GM12878 (cell line): ENCODE measurements around the gene CRYGS. TPM values are rescaled to one million over a fixed set of nuclear protein-coding genes. Genes with fewer than 3 reads are reported as not detected.

ENCODE experiments used
- ATAC-seq: fragments of 200-7000 bp; cut with Tn5 transposase; 3 replicates; pipeline ENCODE4 v1.9.1; 2020; ENCODE audit warnings: mild to moderate bottlenecking, moderate library complexity
- BruUV-seq: library from RNA; stranded (reverse); fragments of 400-500 nt; replicated peaks from 2 replicates; lab custom pipeline; 2021; lab: Mats Ljungman, UMichigan
- CTCF ChIA-PET: fragments of 300-600 bp; sonication (Branson Sonifier 250); formaldehyde crosslinking; extraction: SDS; loops from one replicate; lab custom pipeline; 2021; ENCODE audit warnings: inconsistent platforms; lab: Yijun Ruan, JAX
- POLR2A ChIA-PET: fragments of 350-600 bp; formaldehyde crosslinking; extraction: SDS; loops from one replicate; lab custom pipeline; 2021; ENCODE audit warnings: inconsistent platforms; lab: Charles Lee
- RAD21 ChIA-PET: fragments of 300-600 bp; sonication (Branson Sonifier 250); formaldehyde crosslinking; loops from one replicate; lab custom pipeline; 2023; ENCODE audit warnings: antibody characterized with exemption; ENCODE audit not compliant: unreplicated experiment; lab: Charles Lee
- SMC1A ChIA-PET: fragments of 300-600 bp; sonication (Branson Sonifier 250); formaldehyde crosslinking; loops from one replicate; lab custom pipeline; 2023; ENCODE audit not compliant: unreplicated experiment, uncharacterized antibody; lab: Charles Lee
- DNase-seq: peaks from one replicate; pipeline ENCODE4 v3.0.0-alpha.2; 2011; ENCODE audit warnings: low read depth, low spot score
- FAIRE-seq: peaks from 3 replicates; lab custom pipeline; 2011; peaks lifted over from hg19 to GRCh38; lab: Jason Lieb, UNC
- H2AFZ ChIP-seq: 2 replicates; pipeline ENCODE4 v1.6.0; 2011; ENCODE audit warnings: low read depth, low read length, control low read depth; ENCODE audit not compliant: control insufficient read depth
- H3K27ac ChIP-seq: 2 replicates; pipeline ENCODE4 v1.5.1; 2011; ENCODE audit warnings: control low read depth; ENCODE audit not compliant: control insufficient read depth, insufficient read depth
- H3K27me3 ChIP-seq, 2 experiments: replicated peaks in 1 of 2; 2 replicates each; pipeline versions ENCODE4 v1.6.0 to v1.6.1; 2011; ENCODE audit warnings: low read length in 1 of 2; ENCODE audit not compliant: control insufficient read depth in 2 of 2, insufficient read depth in 2 of 2
- H3K36me3 ChIP-seq, 2 experiments: 2 replicates each; pipeline ENCODE4 v1.5.1; 2011; ENCODE audit warnings: low read length in 1 of 2; ENCODE audit not compliant: control insufficient read depth in 2 of 2, insufficient read depth in 2 of 2
- H3K4me1 ChIP-seq: 2 replicates; pipeline ENCODE4 v1.6.1; 2011; ENCODE audit warnings: mild to moderate bottlenecking, low read length, moderate library complexity, mixed read lengths; ENCODE audit not compliant: control insufficient read depth, insufficient read depth
- H3K4me2 ChIP-seq: 2 replicates; pipeline ENCODE4 v1.6.0; 2011; ENCODE audit warnings: control low read depth; ENCODE audit not compliant: control insufficient read depth, insufficient read depth
- H3K4me3 ChIP-seq: fragments of 200-600 bp; sonication (generic); 2 replicates; pipeline ENCODE4 v1.5.1; 2016
- H3K79me2 ChIP-seq: 2 replicates; pipeline ENCODE4 v1.6.0; 2011; ENCODE audit warnings: low read length; ENCODE audit not compliant: control insufficient read depth, insufficient read depth
- H3K9ac ChIP-seq: 2 replicates; pipeline ENCODE4 v1.8.0; 2011; ENCODE audit warnings: low read length, control low read depth, mixed read lengths; ENCODE audit not compliant: control insufficient read depth, insufficient read depth
- H3K9me3 ChIP-seq: replicated peaks from 3 replicates; pipeline ENCODE4 v1.5.1; 2011; ENCODE audit warnings: mild to moderate bottlenecking, low read length; ENCODE audit not compliant: control insufficient read depth, insufficient read depth
- H4K20me1 ChIP-seq: 2 replicates; pipeline ENCODE4 v1.6.0; 2011; ENCODE audit not compliant: control insufficient read depth, insufficient read depth
- ATF7 ChIP-seq: fragments of 450-650 bp; IDR thresholded peaks from 2 replicates; pipeline ENCODE4 v1.6.1; 2016; ENCODE audit warnings: low read depth, mild to moderate bottlenecking
- CBX5 ChIP-seq: sonication (generic); IDR thresholded peaks from 2 replicates; pipeline ENCODE4 v1.6.1; 2016; ENCODE audit warnings: low read depth, moderate library complexity, mild to moderate bottlenecking, inconsistent platforms
- CEBPB ChIP-seq, 2 experiments: fragments of 150-350 bp in 1 of 2; IDR thresholded peaks; 2 replicates each; pipeline ENCODE4 v1.6.1; 2012 to 2014; ENCODE audit warnings: low read depth in 2 of 2, low read length in 2 of 2, borderline replicate concordance in 1 of 2, inconsistent platforms in 1 of 2
- CREM ChIP-seq: IDR thresholded peaks from 2 replicates; pipeline ENCODE4 v1.6.1; 2014; ENCODE audit warnings: antibody characterized with exemption, low read depth
- IRF4 ChIP-seq: IDR thresholded peaks from 2 replicates; pipeline ENCODE4 v1.6.1; 2011; ENCODE audit warnings: low read depth, low read length
- LARP7 ChIP-seq: fragments of 450-650 bp; IDR thresholded peaks from 2 replicates; pipeline ENCODE4 v1.6.1; 2017; ENCODE audit warnings: mild to moderate bottlenecking
- POLR2A ChIP-seq: IDR thresholded peaks from 2 replicates; pipeline ENCODE4 v1.6.1; 2011; ENCODE audit warnings: low read depth, mild to moderate bottlenecking, low read length
- POLR2AphosphoS2 ChIP-seq: IDR thresholded peaks from 2 replicates; pipeline ENCODE4 v1.6.1; 2011; ENCODE audit warnings: low read depth, mild to moderate bottlenecking, low read length, improper control_type of control experiment, moderate library complexity
- POU2F2 ChIP-seq: IDR thresholded peaks from 3 replicates; pipeline ENCODE4 v1.6.1; 2011; ENCODE audit warnings: low read depth, mild to moderate bottlenecking, low read length, borderline replicate concordance
- TARDBP ChIP-seq: IDR thresholded peaks from 2 replicates; pipeline ENCODE4 v1.6.1; 2016; ENCODE audit warnings: borderline replicate concordance
- ZBTB33 ChIP-seq: fragments of 450-650 bp; IDR thresholded peaks from 2 replicates; pipeline ENCODE4 v1.6.1; 2017; ENCODE audit warnings: mild to moderate bottlenecking
- ZNF384 ChIP-seq: IDR thresholded peaks from 2 replicates; pipeline ENCODE4 v1.6.1; 2012; ENCODE audit warnings: low read depth, mild to moderate bottlenecking, low read length, improper control_type of control experiment, borderline replicate concordance
- WGBS: methylation state at CpG from one replicate; pipeline ENCODE4 v1.1.6; 2016; ENCODE audit warnings: low lambda C conversion rate; ENCODE audit not compliant: insufficient replicate concordance, insufficient coverage; ENCODE audit errors: missing lambda C conversion rate; 5-methylcytosine and 5-hydroxymethylcytosine counted together
- in situ Hi-C: fragments of 300-500 bp; cut with MboI; formaldehyde crosslinking; loops from 9 replicates; pipeline ENCODE4 v1.14.3; 2018; ENCODE audit warnings: mixed read lengths
- intact Hi-C: fragments of 100-400 bp; cut with micrococcal nuclease; formaldehyde crosslinking; loops from one replicate; pipeline ENCODE4 v1.14.2; 2022; ENCODE audit not compliant: unreplicated experiment
- polyA plus RNA-seq, 11 experiments: library from polyadenylated mRNA; depleted of rRNA in 4 of 11; unstranded in 6 of 11; stranded (reverse) in 5 of 11; fragments of >200 nt; fragmentation: Nextera tagmentation in 4 of 11; fragmentation: Illumina TruSeq in 1 of 11; extraction: Ambion mirVana in 4 of 11; extraction: Trizol in 1 of 11; gene quantifications; 1 replicate in 1 of 11; 2 replicates in 10 of 11; pipeline versions ENCODE4 v1.2.1 to v1.2.3, GENCODE V29; 2011 to 2016; ENCODE audit warnings: inconsistent platforms in 2 of 11, missing spikeins in 2 of 11, low read depth in 1 of 11
- total RNA-seq, 4 experiments: library from RNA; depleted of rRNA in 3 of 4; stranded (reverse); fragments of >200 nt in 3 of 4; fragmentation: Illumina TruSeq in 1 of 4; extraction: Trizol in 1 of 4; gene quantifications; 2 replicates each; pipeline versions ENCODE4 v1.2.1 to v1.2.3, GENCODE V29; 2013 to 2021
- TF ChIP-seq, protein P1 (sequence below): fragments of 450-650 bp; formaldehyde crosslinking; IDR thresholded peaks from 2 replicates; pipeline ENCODE4 v1.4.0; 2020; ENCODE audit warnings: mild to moderate bottlenecking, moderate library complexity
- TF ChIP-seq, protein P2 (sequence below): IDR thresholded peaks from 2 replicates; pipeline ENCODE4 v1.6.1; 2012; ENCODE audit warnings: mild to moderate bottlenecking, low read depth, low read length

Gene CRYGS
- total and polyA plus RNA-seq, 10 of the 15 experiments (the other 5 are each of a cell fraction or from before 2014, with no cell fraction given), result 1.1 to 6.0 (median 2.5) TPM

DNA sequence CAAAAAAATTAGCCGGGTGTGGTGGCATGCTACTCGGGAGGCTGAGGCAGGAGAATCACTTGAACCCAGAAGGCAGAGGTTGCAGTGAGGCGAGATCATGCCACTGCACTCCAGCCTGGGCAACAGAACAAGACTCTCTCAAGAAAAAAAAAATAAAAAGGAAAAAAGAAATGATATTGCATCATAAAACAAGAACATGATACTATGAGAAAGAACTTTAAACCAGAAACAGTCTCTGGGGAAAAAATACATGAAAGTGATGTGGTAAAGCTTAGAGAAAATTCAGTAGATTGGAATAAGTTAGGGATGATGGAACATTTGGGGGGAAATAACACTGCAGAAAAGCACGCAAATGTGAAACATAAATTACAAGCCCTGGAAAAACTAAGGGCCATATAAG, 54.7 kb downstream of the CRYGS start:
- ChIA-PET RAD21 (interaction anchor here (1.4 kb wide), 1 partner anchor 46 kb away, joined by 3 read pairs; no protein-coding TSS in a partner anchor), POLR2A (interaction anchor here (0.6 kb wide), 1 partner anchor 1082 kb away, joined by 5 read pairs; no protein-coding TSS in a partner anchor)
- no TSS peak for BruUV-seq
- TF ChIP-seq POU2F2 (no peak), POLR2AphosphoS2 (no peak), LARP7 (no peak), ZNF384 (no peak), CBX5 (no peak), IRF4 (no peak), ZBTB33 (no peak), POLR2A (no peak), CREM (no peak), TARDBP (no peak), CEBPB (IDR thresholded peaks at IDR 0.05; ENCODE audit: borderline replicate concordance in 1 of 2, low read depth in 2 of 2, low read length in 2 of 2) (no peak), ATF7 (no peak)
- TF ChIP-seq, protein P1, sequence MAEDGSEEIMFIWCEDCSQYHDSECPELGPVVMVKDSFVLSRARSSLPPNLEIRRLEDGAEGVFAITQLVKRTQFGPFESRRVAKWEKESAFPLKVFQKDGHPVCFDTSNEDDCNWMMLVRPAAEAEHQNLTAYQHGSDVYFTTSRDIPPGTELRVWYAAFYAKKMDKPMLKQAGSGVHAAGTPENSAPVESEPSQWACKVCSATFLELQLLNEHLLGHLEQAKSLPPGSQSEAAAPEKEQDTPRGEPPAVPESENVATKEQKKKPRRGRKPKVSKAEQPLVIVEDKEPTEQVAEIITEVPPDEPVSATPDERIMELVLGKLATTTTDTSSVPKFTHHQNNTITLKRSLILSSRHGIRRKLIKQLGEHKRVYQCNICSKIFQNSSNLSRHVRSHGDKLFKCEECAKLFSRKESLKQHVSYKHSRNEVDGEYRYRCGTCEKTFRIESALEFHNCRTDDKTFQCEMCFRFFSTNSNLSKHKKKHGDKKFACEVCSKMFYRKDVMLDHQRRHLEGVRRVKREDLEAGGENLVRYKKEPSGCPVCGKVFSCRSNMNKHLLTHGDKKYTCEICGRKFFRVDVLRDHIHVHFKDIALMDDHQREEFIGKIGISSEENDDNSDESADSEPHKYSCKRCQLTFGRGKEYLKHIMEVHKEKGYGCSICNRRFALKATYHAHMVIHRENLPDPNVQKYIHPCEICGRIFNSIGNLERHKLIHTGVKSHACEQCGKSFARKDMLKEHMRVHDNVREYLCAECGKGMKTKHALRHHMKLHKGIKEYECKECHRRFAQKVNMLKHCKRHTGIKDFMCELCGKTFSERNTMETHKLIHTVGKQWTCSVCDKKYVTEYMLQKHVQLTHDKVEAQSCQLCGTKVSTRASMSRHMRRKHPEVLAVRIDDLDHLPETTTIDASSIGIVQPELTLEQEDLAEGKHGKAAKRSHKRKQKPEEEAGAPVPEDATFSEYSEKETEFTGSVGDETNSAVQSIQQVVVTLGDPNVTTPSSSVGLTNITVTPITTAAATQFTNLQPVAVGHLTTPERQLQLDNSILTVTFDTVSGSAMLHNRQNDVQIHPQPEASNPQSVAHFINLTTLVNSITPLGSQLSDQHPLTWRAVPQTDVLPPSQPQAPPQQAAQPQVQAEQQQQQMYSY (CRISPR knock-in tag), result no peak
- TF ChIP-seq, protein P2, sequence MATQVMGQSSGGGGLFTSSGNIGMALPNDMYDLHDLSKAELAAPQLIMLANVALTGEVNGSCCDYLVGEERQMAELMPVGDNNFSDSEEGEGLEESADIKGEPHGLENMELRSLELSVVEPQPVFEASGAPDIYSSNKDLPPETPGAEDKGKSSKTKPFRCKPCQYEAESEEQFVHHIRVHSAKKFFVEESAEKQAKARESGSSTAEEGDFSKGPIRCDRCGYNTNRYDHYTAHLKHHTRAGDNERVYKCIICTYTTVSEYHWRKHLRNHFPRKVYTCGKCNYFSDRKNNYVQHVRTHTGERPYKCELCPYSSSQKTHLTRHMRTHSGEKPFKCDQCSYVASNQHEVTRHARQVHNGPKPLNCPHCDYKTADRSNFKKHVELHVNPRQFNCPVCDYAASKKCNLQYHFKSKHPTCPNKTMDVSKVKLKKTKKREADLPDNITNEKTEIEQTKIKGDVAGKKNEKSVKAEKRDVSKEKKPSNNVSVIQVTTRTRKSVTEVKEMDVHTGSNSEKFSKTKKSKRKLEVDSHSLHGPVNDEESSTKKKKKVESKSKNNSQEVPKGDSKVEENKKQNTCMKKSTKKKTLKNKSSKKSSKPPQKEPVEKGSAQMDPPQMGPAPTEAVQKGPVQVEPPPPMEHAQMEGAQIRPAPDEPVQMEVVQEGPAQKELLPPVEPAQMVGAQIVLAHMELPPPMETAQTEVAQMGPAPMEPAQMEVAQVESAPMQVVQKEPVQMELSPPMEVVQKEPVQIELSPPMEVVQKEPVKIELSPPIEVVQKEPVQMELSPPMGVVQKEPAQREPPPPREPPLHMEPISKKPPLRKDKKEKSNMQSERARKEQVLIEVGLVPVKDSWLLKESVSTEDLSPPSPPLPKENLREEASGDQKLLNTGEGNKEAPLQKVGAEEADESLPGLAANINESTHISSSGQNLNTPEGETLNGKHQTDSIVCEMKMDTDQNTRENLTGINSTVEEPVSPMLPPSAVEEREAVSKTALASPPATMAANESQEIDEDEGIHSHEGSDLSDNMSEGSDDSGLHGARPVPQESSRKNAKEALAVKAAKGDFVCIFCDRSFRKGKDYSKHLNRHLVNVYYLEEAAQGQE, result no peak

More for the DNA sequence above, 54.7 kb downstream of the CRYGS start:
- H3K4me3 ChIP-seq, result no peak overlapping the region
- H3K27ac ChIP-seq, result no peak overlapping the region
- ChIA-PET CTCF (interaction anchor here (1.1 to 1.6 kb wide), 2 partner anchors 50 to 546 kb away, joined by 3 read pairs; no protein-coding TSS in a partner anchor), SMC1A (interaction anchor here (1.3 to 2.4 kb wide), 3 partner anchors 46 to 228 kb away, joined by 3 to 7 read pairs (median 3); no protein-coding TSS in a partner anchor)
- no peak overlapping the region for H3K9ac ChIP-seq
- H3K4me2 ChIP-seq, result no peak overlapping the region
- in situ Hi-C loops (no loop called here), intact Hi-C loops (no loop called here)
- FAIRE-seq (no peak), ATAC-seq (no peak), DNase-seq (no peak)
- no peaks in the 10 kb centered on the region for H3K36me3 ChIP-seq
- no peaks in the 10 kb centered on the region for H3K4me1 ChIP-seq
- no peak overlapping the region for H2AFZ ChIP-seq
- no peaks in the 10 kb centered on the region for H3K79me2 ChIP-seq
- 64% methylated on average over 4 of the region's 4 CpGs for WGBS
- no peaks in the 10 kb centered on the region for H3K9me3 ChIP-seq
- no peaks in the 10 kb centered on the region for H3K27me3 ChIP-seq
- no peaks in the 10 kb centered on the region for H4K20me1 ChIP-seq
